ENCODE measurements around the gene RFC5. TPM values are rescaled to one million over a fixed set of nuclear protein-coding genes. Genes with fewer than 3 reads are reported as not detected.
A peak's percentile ranks its signal among the peaks of the same experiment; 100 is the strongest.

Gene RFC5
- total and polyA plus RNA-seq, 10 of the 15 experiments (the other 5 are each of a cell fraction or from before 2014, with no cell fraction given) = 30.9 to 73.3 (median 53.5) TPM

GRCh38 chr12:118038137-118038536 lies 21.6 kb downstream of the RFC5 start (continued):
- no peak for TF ChIP-seq ZBTB40 (IDR thresholded peaks at IDR 0.05; ENCODE audit: borderline replicate concordance)
- no peak for TF ChIP-seq ZZZ3 (IDR thresholded peaks at IDR 0.05; ENCODE audit: control insufficient read depth, insufficient read length, low read depth)
- TF ChIP-seq IRF4 (IDR thresholded peaks at IDR 0.05; ENCODE audit: low read depth, low read length) = no peak
- no peak for TF ChIP-seq NFYB (IDR thresholded peaks at IDR 0.05; ENCODE audit: insufficient read depth, low read depth, low read length)
- no peak for TF ChIP-seq FOS (IDR thresholded peaks at IDR 0.05; ENCODE audit: borderline replicate concordance, extremely low read depth, insufficient read length)
- TF ChIP-seq SUPT20H (IDR thresholded peaks at IDR 0.05; ENCODE audit: borderline replicate concordance, control insufficient read depth, low read depth, low read length) = no peak
- no peak for TF ChIP-seq CHD4 (IDR thresholded peaks at IDR 0.05)
- TF ChIP-seq ZNF217 (IDR thresholded peaks at IDR 0.05) = no peak
- no peak for TF ChIP-seq ATF7 (IDR thresholded peaks at IDR 0.05; ENCODE audit: low read depth)

GRCh38 chr12:118042091-118042490 lies 25.6 kb downstream of the RFC5 start:
- intact Hi-C loops (cut with micrococcal nuclease; ENCODE audit: unreplicated experiment) = no loop called here
- POLR2A ChIA-PET = no interaction called here
- BruUV-seq (replicated peaks) = no TSS peak

More at GRCh38 chr12:118042091-118042490, 25.6 kb downstream of the RFC5 start:
- ChIA-PET RAD21 (ENCODE audit: unreplicated experiment) (no interaction called here), CTCF (no interaction called here), SMC1A (ENCODE audit: uncharacterized antibody, unreplicated experiment) (no interaction called here)
- Histone ChIP-seq H3K9ac (ENCODE audit: control insufficient read depth, insufficient read depth, low read length) (no peak overlapping the region), H3K4me2 (ENCODE audit: control insufficient read depth, insufficient read depth) (no peak overlapping the region), H3K27ac (ENCODE audit: control insufficient read depth, insufficient read depth) (0 out of 2 replicates have a peak overlapping the region, but pooled peaks have one; percentile 8), H3K36me3 (ENCODE audit: control insufficient read depth in 2 of 2, insufficient read depth in 2 of 2, low read length in 1 of 2) (peaks cover 10 to 26% of the 10 kb centered on the region in 2 experiments; a peak in 3 of 4 replicates), H3K27me3 (replicated peaks in 1 of 2; ENCODE audit: control insufficient read depth in 2 of 2, insufficient read depth in 2 of 2, low read length in 1 of 2) (no peaks in the 10 kb centered on the region), H3K9me3 (replicated peaks; ENCODE audit: control insufficient read depth, insufficient read depth, low read length) (peaks cover 3% of the 10 kb centered on the region; the same call in 1 of the 3 replicates), H3K4me3 (no peak overlapping the region), H4K20me1 (ENCODE audit: control insufficient read depth, insufficient read depth) (no peaks in the 10 kb centered on the region), H3K79me2 (ENCODE audit: control insufficient read depth, insufficient read depth, low read length) (no peaks in the 10 kb centered on the region), H3K4me1 (ENCODE audit: control insufficient read depth, insufficient read depth, low read length) (peaks cover 5% of the 10 kb centered on the region), H2AFZ (ENCODE audit: control insufficient read depth, low read depth, low read length) (no peak overlapping the region)
- in situ Hi-C loops (cut with MboI) = no loop called here
- 16% methylated on average over 4 of the region's 4 CpGs for WGBS (ENCODE audit: insufficient coverage, insufficient replicate concordance, low lambda C conversion rate, missing lambda C conversion rate)
- no peak for DNase-seq (ENCODE audit: low read depth, low spot score)
- TF ChIP-seq ZNF24 (IDR thresholded peaks at IDR 0.05) (no peak), MYB (IDR thresholded peaks at IDR 0.05; ENCODE audit: borderline replicate concordance, low read depth, low read length) (no peak), PAX5 (IDR thresholded peaks at IDR 0.05; ENCODE audit: borderline replicate concordance, low read depth, low read length) (no peak), PKNOX1 (IDR thresholded peaks at IDR 0.05) (no peak), CBX3 (IDR thresholded peaks at IDR 0.05; ENCODE audit: borderline replicate concordance, low read depth) (no peak)
- ATAC-seq = peak; percentile 40; the same call in 2 of the 3 replicates
- no peak for FAIRE-seq

Data from GM12878 (cell line).